ENCODE measurements around the gene PEAK3. TPM values are rescaled to one million over a fixed set of nuclear protein-coding genes. Genes with fewer than 3 reads are reported as not detected.

The PEAK3 gene
- total and polyA plus RNA-seq, 7 donors, result under 0.01 to 0.82 (median 0.55) TPM

DNA sequence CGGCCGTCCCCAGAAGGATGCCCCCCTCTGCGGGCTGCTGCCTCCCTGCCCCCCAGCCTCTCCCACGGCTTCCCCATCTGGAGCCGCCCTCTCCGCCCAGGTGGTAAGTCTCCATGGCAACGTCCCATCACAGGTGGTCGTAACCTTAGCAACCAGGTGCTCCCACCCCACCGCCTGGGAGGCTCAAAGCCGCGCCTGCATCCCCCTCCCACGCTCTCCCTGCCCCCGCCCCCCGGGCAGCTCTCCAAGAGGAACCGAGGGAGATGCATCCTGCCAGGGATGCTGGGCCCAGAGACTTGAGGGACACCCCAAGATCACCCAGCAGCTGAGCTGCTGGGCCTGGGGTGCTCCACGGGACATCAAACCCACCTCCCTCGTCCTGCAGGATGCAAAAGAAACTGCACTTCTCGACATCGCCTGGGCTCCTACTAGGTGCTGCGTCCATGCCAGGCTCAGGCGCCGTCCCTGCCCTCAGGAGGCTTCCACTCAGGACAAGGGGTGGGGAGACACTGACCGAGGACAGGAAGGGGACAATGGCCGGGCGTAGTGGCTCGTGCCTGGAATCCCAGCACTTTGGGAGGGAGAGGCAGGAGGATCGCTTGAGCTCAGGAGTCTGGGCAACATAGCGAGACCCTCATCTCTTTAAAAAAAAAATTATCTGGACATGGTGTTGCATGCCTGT, 31.0 kb upstream of the PEAK3 start:
- H3K27me3 ChIP-seq, result peaks cover 16 to 57% (median 49%) of the 10 kb centered on the region in 3 donors
- WGBS, 2 donors, result 40% methylated on average over 28 of the region's 28 CpGs
- no peak overlapping the region for H3K4me3 ChIP-seq
- H3K4me1 ChIP-seq, result peaks cover 0 to 8% (median 4%) of the 10 kb centered on the region in 4 donors
- no peak for TF ChIP-seq POLR2AphosphoS5 (IDR thresholded peaks at IDR 0.05)
- TF ChIP-seq, protein P1, sequence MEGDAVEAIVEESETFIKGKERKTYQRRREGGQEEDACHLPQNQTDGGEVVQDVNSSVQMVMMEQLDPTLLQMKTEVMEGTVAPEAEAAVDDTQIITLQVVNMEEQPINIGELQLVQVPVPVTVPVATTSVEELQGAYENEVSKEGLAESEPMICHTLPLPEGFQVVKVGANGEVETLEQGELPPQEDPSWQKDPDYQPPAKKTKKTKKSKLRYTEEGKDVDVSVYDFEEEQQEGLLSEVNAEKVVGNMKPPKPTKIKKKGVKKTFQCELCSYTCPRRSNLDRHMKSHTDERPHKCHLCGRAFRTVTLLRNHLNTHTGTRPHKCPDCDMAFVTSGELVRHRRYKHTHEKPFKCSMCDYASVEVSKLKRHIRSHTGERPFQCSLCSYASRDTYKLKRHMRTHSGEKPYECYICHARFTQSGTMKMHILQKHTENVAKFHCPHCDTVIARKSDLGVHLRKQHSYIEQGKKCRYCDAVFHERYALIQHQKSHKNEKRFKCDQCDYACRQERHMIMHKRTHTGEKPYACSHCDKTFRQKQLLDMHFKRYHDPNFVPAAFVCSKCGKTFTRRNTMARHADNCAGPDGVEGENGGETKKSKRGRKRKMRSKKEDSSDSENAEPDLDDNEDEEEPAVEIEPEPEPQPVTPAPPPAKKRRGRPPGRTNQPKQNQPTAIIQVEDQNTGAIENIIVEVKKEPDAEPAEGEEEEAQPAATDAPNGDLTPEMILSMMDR (IDR thresholded peaks at IDR 0.05), result no peak
- TF ChIP-seq POLR2A (IDR thresholded peaks at IDR 0.05), result no peak
- TF ChIP-seq EP300 (IDR thresholded peaks at IDR 0.05), result no peak
- intact Hi-C loops (cut with DNase I), result no loop called here
- H3K9me3 ChIP-seq, result peaks cover 0 to 6% (median 2%) of the 10 kb centered on the region in 4 donors
- H3K36me3 ChIP-seq, result no peaks in the 10 kb centered on the region
- DNase-seq, result no peak
- H3K27ac ChIP-seq, result no peak overlapping the region

DNA sequence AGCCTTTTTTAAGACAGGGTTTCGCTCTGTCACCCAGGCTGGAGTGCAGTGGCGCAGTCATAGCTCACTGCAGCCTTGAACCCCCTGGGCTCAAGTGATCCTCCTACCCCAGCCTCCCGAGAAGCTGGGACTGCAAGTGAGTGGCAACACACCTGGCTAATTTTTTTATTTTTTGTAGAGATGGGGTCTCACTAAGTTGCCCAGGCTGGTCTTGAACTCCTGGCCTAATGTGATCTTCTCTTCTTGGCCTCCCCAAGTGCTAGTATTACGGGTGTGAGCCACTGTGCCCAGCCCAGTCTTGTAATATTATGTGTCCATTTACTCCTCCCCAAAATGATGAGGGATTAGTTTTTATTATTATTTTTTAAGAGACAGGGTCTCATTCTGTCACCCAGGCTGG, 29.1 kb upstream of the PEAK3 start:
- intact Hi-C loops (cut with DNase I), result no loop called here
- 91 to 94% methylated on average over 4 of the region's 4 CpGs for WGBS, 2 donors

DNA sequence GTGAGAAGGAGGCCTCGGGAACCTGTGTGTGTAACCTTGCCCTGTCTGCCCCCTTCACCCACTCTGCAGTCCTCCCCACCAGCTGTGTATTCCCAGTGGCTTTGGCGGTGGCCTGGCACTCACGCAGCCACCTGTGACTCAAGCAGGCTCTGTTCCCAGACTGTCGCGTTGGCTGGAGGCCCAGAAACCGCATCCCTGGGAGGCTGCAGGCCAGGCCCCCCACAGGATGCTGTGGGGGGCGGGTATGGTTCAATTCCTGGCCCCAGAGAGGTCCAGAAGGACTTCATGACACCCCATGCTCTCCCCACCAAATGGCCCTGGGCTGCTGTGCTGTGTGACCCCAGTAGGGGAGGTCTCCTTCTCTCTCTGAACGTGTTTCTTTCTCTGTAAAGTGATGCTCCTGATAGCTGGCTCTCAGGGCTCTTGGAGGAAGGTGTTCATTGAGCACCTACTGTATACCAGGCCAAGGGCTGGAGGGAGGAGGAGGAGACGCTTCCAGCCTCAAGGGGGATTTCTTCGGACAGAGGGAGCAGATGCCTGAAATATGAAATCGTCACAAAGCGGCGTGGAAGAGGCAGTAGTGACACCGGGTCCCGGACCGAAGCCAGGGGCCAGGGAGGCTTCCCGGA, 27.9 kb upstream of the PEAK3 start:
- Histone ChIP-seq H3K9me3 (peaks cover 0 to 3% (median under 1%) of the 10 kb centered on the region in 4 donors), H3K27me3 (peaks cover 31 to 86% (median 73%) of the 10 kb centered on the region in 3 donors), H3K4me1 (peaks cover 0 to 10% (median 7%) of the 10 kb centered on the region in 4 donors), H3K36me3 (no peaks in the 10 kb centered on the region), H3K27ac (no peak overlapping the region), H3K4me3 (no peak overlapping the region)
- 56 to 57% methylated on average over 17 of the region's 17 CpGs for WGBS, 2 donors
- intact Hi-C loops (cut with DNase I), result no loop called here
- no peak for DNase-seq
- no peak for TF ChIP-seq POLR2AphosphoS5 (IDR thresholded peaks at IDR 0.05)
- TF ChIP-seq EP300 (IDR thresholded peaks at IDR 0.05), result no peak
- no peak for TF ChIP-seq POLR2A (IDR thresholded peaks at IDR 0.05)
- TF ChIP-seq, protein P1 (IDR thresholded peaks at IDR 0.05), result no peak

More for the DNA sequence above, 29.1 kb upstream of the PEAK3 start:
- TF ChIP-seq POLR2AphosphoS5 (IDR thresholded peaks at IDR 0.05), result no peak
- no peak for TF ChIP-seq EP300 (IDR thresholded peaks at IDR 0.05)
- TF ChIP-seq, protein P1 (IDR thresholded peaks at IDR 0.05), result no peak
- no peak for TF ChIP-seq POLR2A (IDR thresholded peaks at IDR 0.05)
- Histone ChIP-seq H3K4me3 (no peak overlapping the region), H3K4me1 (peaks cover 0 to 10% (median 9%) of the 10 kb centered on the region in 4 donors), H3K27ac (no peak overlapping the region), H3K36me3 (no peaks in the 10 kb centered on the region), H3K9me3 (peaks cover 0 to 6% (median 2%) of the 10 kb centered on the region in 4 donors), H3K27me3 (peaks cover 31 to 76% (median 67%) of the 10 kb centered on the region in 3 donors)
- DNase-seq, result no peak

DNA sequence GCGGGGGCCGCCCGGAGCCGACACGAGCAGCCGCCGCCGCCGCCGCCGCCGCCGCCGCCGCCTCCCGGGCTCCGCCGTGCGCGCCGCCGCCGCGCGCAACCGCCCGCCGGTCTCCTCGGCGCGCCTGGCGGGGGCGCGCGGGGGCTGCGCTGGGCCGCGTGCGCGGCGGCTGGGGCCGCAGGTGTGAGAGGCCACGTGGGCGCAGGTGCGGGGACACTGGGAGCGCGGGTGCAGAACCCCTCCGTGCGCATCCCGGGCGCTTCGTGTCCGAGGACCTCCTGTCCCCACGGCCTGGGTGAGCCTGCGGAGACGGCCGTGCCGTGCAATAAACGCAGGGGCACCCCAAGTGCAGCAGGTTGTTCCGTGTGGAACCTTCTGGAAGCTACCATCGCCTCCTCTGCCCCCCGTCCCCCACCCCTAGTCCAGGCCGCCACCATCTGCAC, 26.2 kb upstream of the PEAK3 start, which contains the start of gene LINGO3:
TSS of gene LINGO3 (minus strand) at position 41 of the 443 bp plus-strand sequence. CDS start 16,378 bp downstream, outside the sequence.
- H3K4me1 ChIP-seq, result peaks cover 0 to 10% (median 7%) of the 10 kb centered on the region in 4 donors
- intact Hi-C loops (cut with DNase I), result no loop called here
- TF ChIP-seq POLR2A (IDR thresholded peaks at IDR 0.05) (no peak), EP300 (IDR thresholded peaks at IDR 0.05) (no peak), POLR2AphosphoS5 (IDR thresholded peaks at IDR 0.05) (no peak)
- TF ChIP-seq, protein P1 (IDR thresholded peaks at IDR 0.05), result no peak
- no peak for DNase-seq
- peaks cover 31 to 94% (median 77%) of the 10 kb centered on the region in 3 donors for H3K27me3 ChIP-seq
- H3K9me3 ChIP-seq, result no peaks in the 10 kb centered on the region
- peak within 1 kb of the TSS in 2 of 4 donors; percentile 21 to 30 for H3K4me3 ChIP-seq
- H3K36me3 ChIP-seq, result no peaks in the 10 kb centered on the region
- whole genome bisulfite sequencing, 2 donors, result 3 to 6% methylated on average over 63 of the region's 63 CpGs
- H3K27ac ChIP-seq, result no peak within 1 kb of the TSS

Measured in sigmoid colon (tissue), 7 donors.